ENCODE data around the gene IP6K2.

GRCh38 chr3:48680811-48681540, 36.0 kb downstream of the IP6K2 start:
- TF ChIP-seq ZNF274 (IDR thresholded peaks at IDR 0.05; ENCODE audit: low read depth, low read length): no peak
- TF ChIP-seq YY1 (IDR thresholded peaks at IDR 0.05; ENCODE audit: insufficient read depth, insufficient read length): no peak
